Stimulated activated CD4-positive, alpha-beta T cell treated with anti-CD3 and anti-CD28 coated beads, Interleukin-1b, Interleukin-23, amount 100 ng/mL, for 1 hour (primary cell): ENCODE data around the gene UNC5A.
"Not testable (repeated sequence)": the region's sequence is repeated elsewhere in the genome, so short reads cannot be mapped to it uniquely, and the experiment has no call there.

Experiments
- DNase-seq, 2 donors: peaks; one replicate each; pipeline ENCODE4 v3.0.0-alpha.2; 2020; ENCODE audit warnings: low read depth in 2 of 2

The UNC5A gene

GRCh38 chr5:176863041-176863764 is 52.8 kb downstream of the UNC5A start:
- no peak for DNase-seq

DNA sequence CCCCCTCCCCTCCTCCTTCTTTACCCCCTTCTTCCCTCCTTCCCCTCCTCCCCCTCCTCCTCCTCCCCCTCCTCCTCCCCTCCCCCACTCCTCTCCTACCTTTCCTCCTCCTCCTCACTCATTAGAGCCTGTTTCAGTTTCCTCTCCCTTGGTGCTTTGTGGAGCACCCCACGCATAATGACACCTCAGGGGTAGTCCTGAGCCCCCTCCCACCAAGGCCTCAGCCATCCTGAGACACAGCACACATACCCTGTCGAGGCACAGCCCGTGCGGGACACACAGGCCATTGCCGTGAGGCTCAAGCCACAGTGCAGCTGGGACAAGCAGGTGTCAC is 53.4 kb downstream of the UNC5A start:
- no peak for DNase-seq

DNA sequence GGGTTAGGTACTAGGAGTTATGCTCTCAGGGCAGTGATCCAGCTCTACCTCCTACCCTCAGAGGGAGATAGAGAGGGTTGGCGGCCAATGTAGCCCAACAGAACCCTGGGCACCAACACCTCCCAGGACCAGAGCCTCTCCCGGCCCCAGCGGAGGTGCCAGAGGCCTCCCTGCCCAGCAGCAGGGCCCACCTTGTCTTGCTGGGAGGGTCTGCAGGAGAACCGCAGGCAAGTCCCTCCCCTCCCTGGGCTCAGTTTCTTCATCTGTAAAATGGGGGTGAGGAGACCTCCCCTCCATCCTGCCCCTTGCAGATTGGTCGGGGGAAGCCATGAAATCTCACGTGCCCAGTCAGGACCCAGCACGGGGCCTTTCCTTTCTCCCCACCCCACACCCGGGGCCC is 54.4 kb downstream of the UNC5A start:
- DNase-seq, result no peak

DNA sequence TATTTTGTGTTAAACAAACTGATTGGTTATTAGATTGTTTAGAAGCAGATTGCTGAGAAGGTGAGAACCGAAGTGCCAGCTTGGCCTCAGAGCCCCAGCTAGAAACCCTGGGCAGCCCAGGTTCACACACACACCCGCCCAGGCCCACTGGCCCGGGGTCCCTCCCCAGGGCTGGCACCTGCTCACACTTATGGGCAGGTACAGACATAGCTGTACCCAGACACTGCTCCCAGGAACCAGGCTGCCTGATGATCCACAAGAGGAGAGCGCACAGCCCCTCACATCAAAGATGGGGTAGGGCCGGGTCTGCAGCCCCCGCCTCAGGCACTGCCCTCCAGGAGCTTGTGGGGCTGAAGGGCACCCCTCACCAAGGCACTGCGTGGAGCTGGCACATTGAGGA is 55.6 kb downstream of the UNC5A start:
- no peak for DNase-seq

GRCh38 chr5:176866707-176867310 is 56.5 kb downstream of the UNC5A start:
- no peak for DNase-seq

- DNase-seq, result no peak
These were observed 57.8 kb downstream of the UNC5A start for GRCh38 chr5:176868126-176868525.

DNA sequence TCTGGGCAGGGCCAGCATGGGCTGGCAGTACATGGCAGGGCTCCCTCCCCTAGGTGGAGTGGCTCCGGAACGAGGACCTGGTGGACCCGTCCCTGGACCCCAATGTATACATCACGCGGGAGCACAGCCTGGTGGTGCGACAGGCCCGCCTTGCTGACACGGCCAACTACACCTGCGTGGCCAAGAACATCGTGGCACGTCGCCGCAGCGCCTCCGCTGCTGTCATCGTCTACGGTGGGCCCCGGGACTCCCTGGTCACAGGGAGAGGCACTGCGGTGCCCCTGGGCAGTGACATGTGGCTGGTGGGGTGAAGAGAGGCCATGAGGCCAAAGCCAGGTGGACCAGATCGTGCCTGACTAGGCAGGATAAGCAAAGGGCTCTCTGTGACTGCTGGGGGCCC is 58.4 kb downstream of the UNC5A start:
- no peak for DNase-seq

GRCh38 chr5:176869501-176870109 is 59.2 kb downstream of the UNC5A start:
- no peak for DNase-seq

DNA sequence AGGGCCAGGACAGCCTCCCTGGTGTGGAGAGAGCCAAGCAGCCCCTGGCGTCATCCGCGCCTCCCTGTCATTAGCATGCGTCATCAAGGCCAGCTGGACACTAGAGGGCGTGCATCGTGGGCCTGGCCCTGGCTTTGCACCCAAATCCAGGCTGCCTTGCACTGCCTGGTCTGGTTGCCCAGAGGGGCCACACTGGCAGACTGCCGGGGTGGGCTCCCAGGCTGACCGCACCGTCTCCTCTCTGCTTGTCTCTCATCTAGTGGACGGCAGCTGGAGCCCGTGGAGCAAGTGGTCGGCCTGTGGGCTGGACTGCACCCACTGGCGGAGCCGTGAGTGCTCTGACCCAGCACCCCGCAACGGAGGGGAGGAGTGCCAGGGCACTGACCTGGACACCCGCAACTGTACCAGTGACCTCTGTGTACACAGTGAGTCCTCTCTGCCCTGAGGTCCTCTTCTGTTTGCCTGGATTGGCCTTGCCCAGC is 59.8 kb downstream of the UNC5A start:
- DNase-seq, result no peak

GRCh38 chr5:176870644-176871043 is 60.3 kb downstream of the UNC5A start:
- not testable (repeated sequence) for DNase-seq

- DNase-seq, result not testable (repeated sequence)
These were observed 62.2 kb downstream of the UNC5A start for GRCh38 chr5:176872586-176872985.

DNA sequence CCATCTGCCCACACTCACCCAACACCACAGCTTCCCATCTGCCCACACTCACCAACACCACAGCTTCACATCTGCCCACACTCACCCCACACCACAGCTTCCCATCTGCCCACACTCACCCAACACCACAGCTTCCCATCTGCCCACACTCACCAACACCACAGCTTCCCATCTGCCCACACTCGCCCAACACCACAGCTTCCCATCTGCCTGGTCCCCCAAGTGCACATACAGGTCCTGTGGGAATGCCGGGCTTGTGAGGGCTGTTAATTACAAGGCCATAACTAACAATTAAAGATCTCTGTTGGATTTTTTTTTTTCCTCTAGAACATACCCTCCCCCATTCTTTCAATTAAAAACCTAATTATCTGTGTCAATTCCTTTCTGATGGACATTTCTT is 62.7 kb downstream of the UNC5A start:
- DNase-seq, result not testable (repeated sequence)

DNA sequence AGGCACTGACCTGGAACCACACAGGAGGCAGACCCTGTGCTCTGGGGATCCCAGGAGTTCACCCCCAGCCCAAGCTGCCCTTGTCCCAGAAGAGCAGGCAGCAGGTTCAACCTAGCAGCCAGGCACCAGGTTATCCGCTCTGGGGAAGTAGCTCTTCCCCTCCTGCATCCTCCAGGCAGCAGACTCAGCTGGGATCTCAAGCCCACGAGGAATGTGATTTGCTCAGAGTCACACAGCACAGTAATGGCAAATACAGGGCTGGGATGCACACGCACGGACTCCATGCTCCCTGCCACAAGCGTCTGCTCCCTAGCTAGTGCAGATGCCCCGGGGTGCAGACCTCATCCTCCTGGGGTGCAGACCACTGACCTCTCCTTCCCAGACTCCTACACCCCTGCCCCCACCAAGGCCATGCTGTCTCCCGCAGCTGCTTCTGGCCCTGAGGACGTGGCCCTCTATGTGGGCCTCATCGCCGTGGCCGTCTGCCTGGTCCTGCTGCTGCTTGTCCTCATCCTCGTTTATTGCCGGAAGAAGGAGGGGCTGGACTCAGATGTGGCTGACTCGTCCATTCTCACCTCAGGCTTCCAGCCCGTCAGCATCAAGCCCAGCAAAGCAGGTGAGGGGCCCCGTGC is 63.3 kb downstream of the UNC5A start:
- DNase-seq, result no peak

- no peak for DNase-seq
These were observed 63.9 kb downstream of the UNC5A start for GRCh38 chr5:176874198-176874780.

DNA sequence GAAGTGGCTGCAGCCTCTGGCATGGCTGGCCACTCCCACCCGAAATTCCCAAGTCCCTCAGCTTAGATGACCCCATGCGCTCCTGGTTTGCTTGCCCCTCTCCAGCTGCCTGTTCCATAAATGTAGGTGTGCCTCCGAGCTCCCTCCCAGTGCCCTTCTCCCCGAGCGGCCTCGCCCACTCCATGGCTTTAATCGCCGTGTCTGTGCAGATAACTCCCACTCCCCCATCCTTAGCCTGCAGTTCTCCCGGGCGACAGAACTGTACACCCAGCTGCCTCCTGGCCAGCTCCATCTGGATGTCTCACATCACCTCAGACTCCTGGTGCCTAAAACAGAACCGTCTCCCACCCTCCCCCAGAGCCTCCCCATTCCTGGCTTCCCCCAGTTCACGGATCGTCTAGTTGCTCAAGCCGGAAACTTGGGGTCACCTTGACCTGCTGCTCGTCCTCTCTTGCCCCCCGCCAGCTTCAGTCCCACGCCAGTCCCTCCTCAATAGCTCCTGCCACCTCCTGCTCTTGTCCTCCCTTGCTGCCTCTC is 64.7 kb downstream of the UNC5A start:
- no peak for DNase-seq

- no peak for DNase-seq
These were observed 65.6 kb downstream of the UNC5A start for GRCh38 chr5:176875783-176876505.

GRCh38 chr5:176876506-176877431 is 66.4 kb downstream of the UNC5A start:
- DNase-seq, result no peak

DNA sequence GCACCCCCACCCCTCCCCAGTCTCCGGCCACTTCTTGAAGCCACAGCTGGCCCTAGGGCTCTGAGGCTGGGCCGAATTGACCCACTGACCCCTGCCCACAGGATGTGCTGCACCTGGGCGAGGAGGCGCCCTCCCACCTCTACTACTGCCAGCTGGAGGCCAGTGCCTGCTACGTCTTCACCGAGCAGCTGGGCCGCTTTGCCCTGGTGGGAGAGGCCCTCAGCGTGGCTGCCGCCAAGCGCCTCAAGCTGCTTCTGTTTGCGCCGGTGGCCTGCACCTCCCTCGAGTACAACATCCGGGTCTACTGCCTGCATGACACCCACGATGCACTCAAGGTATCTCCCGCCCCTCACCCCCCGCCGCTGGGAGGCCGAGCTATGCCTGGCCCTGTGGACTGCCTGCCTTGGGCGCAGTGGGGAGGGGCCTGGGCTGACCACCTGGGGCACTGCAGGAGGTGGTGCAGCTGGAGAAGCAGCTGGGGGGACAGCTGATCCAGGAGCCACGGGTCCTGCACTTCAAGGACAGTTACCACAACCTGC is 67.5 kb downstream of the UNC5A start:
- DNase-seq, result no peak

- DNase-seq, result no peak
These were observed 68.1 kb downstream of the UNC5A start for GRCh38 chr5:176878463-176878862.
